GM12878 (cell line): ENCODE results near the gene NEK7. TPM values are rescaled to one million over a fixed set of nuclear protein-coding genes. Genes with fewer than 3 reads are reported as not detected.

Source experiments
- ATAC-seq: fragments of 200-7000 bp; cut with Tn5 transposase; 3 replicates; pipeline ENCODE4 v1.9.1; 2020; ENCODE audit warnings: mild to moderate bottlenecking, moderate library complexity
- BruUV-seq: library from RNA; stranded (reverse); fragments of 400-500 nt; replicated peaks from 2 replicates; lab custom pipeline; 2021; lab: Mats Ljungman, UMichigan
- CTCF ChIA-PET: fragments of 300-600 bp; sonication (Branson Sonifier 250); formaldehyde crosslinking; extraction: SDS; loops from one replicate; lab custom pipeline; 2021; ENCODE audit warnings: inconsistent platforms; lab: Yijun Ruan, JAX
- POLR2A ChIA-PET: fragments of 350-600 bp; formaldehyde crosslinking; extraction: SDS; loops from one replicate; lab custom pipeline; 2021; ENCODE audit warnings: inconsistent platforms; lab: Charles Lee
- RAD21 ChIA-PET: fragments of 300-600 bp; sonication (Branson Sonifier 250); formaldehyde crosslinking; loops from one replicate; lab custom pipeline; 2023; ENCODE audit warnings: antibody characterized with exemption; ENCODE audit not compliant: unreplicated experiment; lab: Charles Lee
- SMC1A ChIA-PET: fragments of 300-600 bp; sonication (Branson Sonifier 250); formaldehyde crosslinking; loops from one replicate; lab custom pipeline; 2023; ENCODE audit not compliant: unreplicated experiment, uncharacterized antibody; lab: Charles Lee
- DNase-seq: peaks from one replicate; pipeline ENCODE4 v3.0.0-alpha.2; 2011; ENCODE audit warnings: low read depth, low spot score
- FAIRE-seq: peaks from 3 replicates; lab custom pipeline; 2011; peaks lifted over from hg19 to GRCh38; lab: Jason Lieb, UNC
- H2AFZ ChIP-seq: 2 replicates; pipeline ENCODE4 v1.6.0; 2011; ENCODE audit warnings: low read depth, low read length, control low read depth; ENCODE audit not compliant: control insufficient read depth
- H3K27ac ChIP-seq: 2 replicates; pipeline ENCODE4 v1.5.1; 2011; ENCODE audit warnings: control low read depth; ENCODE audit not compliant: control insufficient read depth, insufficient read depth
- H3K27me3 ChIP-seq, 2 experiments: replicated peaks in 1 of 2; 2 replicates each; pipeline versions ENCODE4 v1.6.0 to v1.6.1; 2011; ENCODE audit warnings: low read length in 1 of 2; ENCODE audit not compliant: control insufficient read depth in 2 of 2, insufficient read depth in 2 of 2
- H3K36me3 ChIP-seq, 2 experiments: 2 replicates each; pipeline ENCODE4 v1.5.1; 2011; ENCODE audit warnings: low read length in 1 of 2; ENCODE audit not compliant: control insufficient read depth in 2 of 2, insufficient read depth in 2 of 2
- H3K4me1 ChIP-seq: 2 replicates; pipeline ENCODE4 v1.6.1; 2011; ENCODE audit warnings: mild to moderate bottlenecking, low read length, moderate library complexity, mixed read lengths; ENCODE audit not compliant: control insufficient read depth, insufficient read depth
- H3K4me2 ChIP-seq: 2 replicates; pipeline ENCODE4 v1.6.0; 2011; ENCODE audit warnings: control low read depth; ENCODE audit not compliant: control insufficient read depth, insufficient read depth
- H3K4me3 ChIP-seq: fragments of 200-600 bp; sonication (generic); 2 replicates; pipeline ENCODE4 v1.5.1; 2016
- H3K79me2 ChIP-seq: 2 replicates; pipeline ENCODE4 v1.6.0; 2011; ENCODE audit warnings: low read length; ENCODE audit not compliant: control insufficient read depth, insufficient read depth
- H3K9ac ChIP-seq: 2 replicates; pipeline ENCODE4 v1.8.0; 2011; ENCODE audit warnings: low read length, control low read depth, mixed read lengths; ENCODE audit not compliant: control insufficient read depth, insufficient read depth
- H3K9me3 ChIP-seq: replicated peaks from 3 replicates; pipeline ENCODE4 v1.5.1; 2011; ENCODE audit warnings: mild to moderate bottlenecking, low read length; ENCODE audit not compliant: control insufficient read depth, insufficient read depth
- H4K20me1 ChIP-seq: 2 replicates; pipeline ENCODE4 v1.6.0; 2011; ENCODE audit not compliant: control insufficient read depth, insufficient read depth
- BCL3 ChIP-seq: IDR thresholded peaks from 2 replicates; pipeline ENCODE4 v1.6.1; 2011; ENCODE audit warnings: borderline replicate concordance, low read depth, mild to moderate bottlenecking, moderate library complexity, low read length; ENCODE audit not compliant: insufficient read depth, poor library complexity, severe bottlenecking
- CEBPZ ChIP-seq: fragments of 150-350 bp; IDR thresholded peaks from 2 replicates; pipeline ENCODE4 v1.6.1; 2016; ENCODE audit warnings: low read depth, low read length
- DPF2 ChIP-seq: fragments of 450-650 bp; IDR thresholded peaks from 2 replicates; pipeline ENCODE4 v1.6.1; 2017; ENCODE audit warnings: mild to moderate bottlenecking
- ESRRA ChIP-seq: IDR thresholded peaks from 2 replicates; pipeline ENCODE4 v1.6.1; 2012; ENCODE audit warnings: mild to moderate bottlenecking, low read length, improper control_type of control experiment
- PRDM15 ChIP-seq: fragments of 450-650 bp; formaldehyde crosslinking; IDR thresholded peaks from 2 replicates; pipeline ENCODE4 v1.4.0; 2020; ENCODE audit warnings: mild to moderate bottlenecking, moderate library complexity
- SIN3A ChIP-seq: IDR thresholded peaks from 2 replicates; pipeline ENCODE4 v1.6.1; 2012; ENCODE audit warnings: low read depth, low read length, improper control_type of control experiment
- SPI1 ChIP-seq: IDR thresholded peaks from 2 replicates; pipeline ENCODE4 v1.6.1; 2011; ENCODE audit warnings: low read depth, mild to moderate bottlenecking, low read length, moderate library complexity, borderline replicate concordance; ENCODE audit not compliant: insufficient read depth
- ZBTB40 ChIP-seq: fragments of 450-650 bp; IDR thresholded peaks from 2 replicates; pipeline ENCODE4 v1.6.1; 2016; ENCODE audit warnings: mild to moderate bottlenecking, moderate library complexity, borderline replicate concordance
- ZNF207 ChIP-seq: fragments of 450-650 bp; IDR thresholded peaks from 2 replicates; pipeline ENCODE4 v1.6.1; 2014; ENCODE audit warnings: antibody characterized with exemption, mild to moderate bottlenecking, borderline replicate concordance
- WGBS: methylation state at CpG from one replicate; pipeline ENCODE4 v1.1.6; 2016; ENCODE audit warnings: low lambda C conversion rate; ENCODE audit not compliant: insufficient replicate concordance, insufficient coverage; ENCODE audit errors: missing lambda C conversion rate; 5-methylcytosine and 5-hydroxymethylcytosine counted together
- in situ Hi-C: fragments of 300-500 bp; cut with MboI; formaldehyde crosslinking; loops from 9 replicates; pipeline ENCODE4 v1.14.3; 2018; ENCODE audit warnings: mixed read lengths
- intact Hi-C: fragments of 100-400 bp; cut with micrococcal nuclease; formaldehyde crosslinking; loops from one replicate; pipeline ENCODE4 v1.14.2; 2022; ENCODE audit not compliant: unreplicated experiment
- polyA plus RNA-seq, 11 experiments: library from polyadenylated mRNA; depleted of rRNA in 4 of 11; unstranded in 6 of 11; stranded (reverse) in 5 of 11; fragments of >200 nt; fragmentation: Nextera tagmentation in 4 of 11; fragmentation: Illumina TruSeq in 1 of 11; extraction: Ambion mirVana in 4 of 11; extraction: Trizol in 1 of 11; gene quantifications; 1 replicate in 1 of 11; 2 replicates in 10 of 11; pipeline versions ENCODE4 v1.2.1 to v1.2.3, GENCODE V29; 2011 to 2016; ENCODE audit warnings: inconsistent platforms in 2 of 11, missing spikeins in 2 of 11, low read depth in 1 of 11
- total RNA-seq, 4 experiments: library from RNA; depleted of rRNA in 3 of 4; stranded (reverse); fragments of >200 nt in 3 of 4; fragmentation: Illumina TruSeq in 1 of 4; extraction: Trizol in 1 of 4; gene quantifications; 2 replicates each; pipeline versions ENCODE4 v1.2.1 to v1.2.3, GENCODE V29; 2013 to 2021

The NEK7 gene
- total and polyA plus RNA-seq, 10 of the 15 experiments (the other 5 are each of a cell fraction or from before 2014, with no cell fraction given): 9.4 to 77.7 (median 24.0) TPM

GRCh38 chr1:198297281-198297680 lies 140.5 kb downstream of the NEK7 start (continued):
- no peak for TF ChIP-seq CEBPZ

- H3K79me2 ChIP-seq: no peaks in the 10 kb centered on the region
- no peaks in the 10 kb centered on the region for H3K4me1 ChIP-seq
- no peak overlapping the region for H3K9ac ChIP-seq
- no peaks in the 10 kb centered on the region; a peak in 1 of 4 replicates for H3K36me3 ChIP-seq
- no peak overlapping the region for H2AFZ ChIP-seq
- no TSS peak for BruUV-seq
- ATAC-seq (no peak), FAIRE-seq (no peak), DNase-seq (no peak)
- POLR2A ChIA-PET: no interaction called here
- 91% methylated on average over 6 of the region's 6 CpGs for WGBS
- SMC1A ChIA-PET: interaction anchor here (1.1 to 2.7 kb wide), 6 partner anchors 8 to 387 kb away, joined by 4 to 12 read pairs (median 6); no protein-coding TSS in a partner anchor
- H3K9me3 ChIP-seq: no peaks in the 10 kb centered on the region
- no peaks in the 10 kb centered on the region for H3K27me3 ChIP-seq
- intact Hi-C loops: loop anchor here (10.0 kb wide), 1 partner anchor 166 kb away; no protein-coding TSS in a partner anchor
- no peak overlapping the region for H3K4me2 ChIP-seq
- no peaks in the 10 kb centered on the region for H4K20me1 ChIP-seq
- in situ Hi-C loops: no loop called here
- CTCF ChIA-PET: interaction anchor here (1.0 kb wide), 1 partner anchor 388 kb away, joined by 3 read pairs; no protein-coding TSS in a partner anchor
- no peak overlapping the region for H3K27ac ChIP-seq
- RAD21 ChIA-PET: no interaction called here
- no peak overlapping the region for H3K4me3 ChIP-seq
- TF ChIP-seq ZBTB40: no peak
- TF ChIP-seq ESRRA: no peak
- TF ChIP-seq SPI1: no peak
- TF ChIP-seq PRDM15 (CRISPR knock-in tag): no peak
- no peak for TF ChIP-seq DPF2
- no peak for TF ChIP-seq SIN3A
- no peak for TF ChIP-seq BCL3
- TF ChIP-seq ZNF207: no peak
Observed at GRCh38 chr1:198298640-198299039, 141.8 kb downstream of the NEK7 start.
